D341Med (cell line): ENCODE measurements around the gene TPK1.
"Not testable (repeated sequence)": the region's sequence is repeated elsewhere in the genome, so short reads cannot be mapped to it uniquely, and the experiment has no call there.

ENCODE experiments used
- DNase-seq: peaks from one replicate; pipeline ENCODE4 v3.0.0; 2012; ENCODE audit warnings: low spot score

Gene TPK1

GRCh38 chr7:144777005-144777839 is 58.6 kb downstream of the TPK1 start:
- no peak for DNase-seq

GRCh38 chr7:144776447-144776846 is 59.4 kb downstream of the TPK1 start:
- no peak for DNase-seq

GRCh38 chr7:144775749-144776148 is 60.1 kb downstream of the TPK1 start:
- no peak for DNase-seq

- DNase-seq = no peak
Measured at GRCh38 chr7:144771927-144772326, 63.9 kb downstream of the TPK1 start.

- no peak for DNase-seq
Measured at GRCh38 chr7:144771174-144771573, 64.7 kb downstream of the TPK1 start.

GRCh38 chr7:144769352-144769751 is 66.5 kb downstream of the TPK1 start:
- no peak for DNase-seq

- no peak for DNase-seq
Measured at GRCh38 chr7:144768633-144769032, 67.2 kb downstream of the TPK1 start.

- DNase-seq = no peak
Measured at GRCh38 chr7:144763291-144763690, 72.6 kb downstream of the TPK1 start.

GRCh38 chr7:144762853-144763252 is 73.0 kb downstream of the TPK1 start:
- DNase-seq = no peak

GRCh38 chr7:144761493-144761892 is 74.4 kb downstream of the TPK1 start:
- DNase-seq = no peak

GRCh38 chr7:144759653-144760052 is 76.2 kb downstream of the TPK1 start:
- DNase-seq = no peak

- DNase-seq = no peak
Measured at GRCh38 chr7:144747936-144748335, 87.9 kb downstream of the TPK1 start.

- DNase-seq = peak; percentile 41
Measured at GRCh38 chr7:144738708-144739314, 97.0 kb downstream of the TPK1 start.

- no peak for DNase-seq
Measured at GRCh38 chr7:144738146-144738545, 97.7 kb downstream of the TPK1 start.

- no peak for DNase-seq
Measured at GRCh38 chr7:144736880-144737493, 98.9 kb downstream of the TPK1 start.

- DNase-seq = no peak
Measured at GRCh38 chr7:144735505-144736276, 100.2 kb downstream of the TPK1 start.

- no peak for DNase-seq
Measured at GRCh38 chr7:144731661-144732351, 104.0 kb downstream of the TPK1 start.

- DNase-seq = no peak
Measured at GRCh38 chr7:144730224-144730623, 105.6 kb downstream of the TPK1 start.

- no peak for DNase-seq
Measured at GRCh38 chr7:144729226-144729625, 106.6 kb downstream of the TPK1 start.

GRCh38 chr7:144728551-144728950 is 107.3 kb downstream of the TPK1 start:
- DNase-seq = no peak

- DNase-seq = not testable (repeated sequence)
Measured at GRCh38 chr7:144726840-144727239, 109.0 kb downstream of the TPK1 start.

- DNase-seq = no peak
Measured at GRCh38 chr7:144725070-144725469, 110.8 kb downstream of the TPK1 start.
